Measurements from ENCODE around the gene SYNDIG1. TPM values are rescaled to one million over a fixed set of nuclear protein-coding genes. Genes with fewer than 3 reads are reported as not detected.

The SYNDIG1 gene
- total RNA-seq, 1 experiment from 2014 or later = 5.4 TPM

DNA sequence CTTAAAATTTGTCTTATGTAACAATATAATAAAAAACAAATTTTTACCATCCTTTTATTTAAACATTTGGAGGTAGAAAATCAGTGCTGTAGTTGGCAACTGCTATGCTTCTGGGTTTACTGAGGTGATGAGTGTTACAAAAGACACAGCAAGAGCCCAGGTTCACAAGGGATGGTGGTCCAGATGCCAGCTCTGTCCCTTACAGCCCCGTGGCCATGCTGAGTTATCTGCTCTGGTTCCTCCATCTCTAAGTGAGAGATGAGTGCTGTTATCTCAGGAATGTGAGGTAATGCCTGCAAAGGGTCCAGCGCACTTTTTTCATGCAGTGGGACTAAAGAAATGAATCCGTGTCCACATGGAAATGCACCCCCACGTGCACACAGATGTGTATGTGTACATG is 17.8 kb downstream of the SYNDIG1 start:
- no peak overlapping the region for H2BK12ac ChIP-seq (ENCODE audit: insufficient read length, low read depth, low read length)
- Mint-ChIP-seq H3K27me3 (ENCODE audit: low read depth) (peaks cover 1% of the 10 kb centered on the region; the same call in 1 of the 2 replicates), H3K4me1 (peaks cover 24 to 51% of the 10 kb centered on the region in 2 experiments), H3K36me3 (ENCODE audit: insufficient read depth in 1 of 3, low read depth in 3 of 3) (peaks cover 1 to 20% (median 20%) of the 10 kb centered on the region in 3 experiments), H3K27ac (no peak overlapping the region), H3K9me3 (no peaks in the 10 kb centered on the region), H3K4me3 (no peak overlapping the region)
- no CpG with 5 or more reads among the region's 4 CpGs for WGBS (ENCODE audit: extremely low coverage, insufficient read length, low lambda C conversion rate)
- no peak overlapping the region for H2AK5ac ChIP-seq (ENCODE audit: insufficient read length, low read length)
- H2BK20ac ChIP-seq (ENCODE audit: low read depth, low read length, poor library complexity, severe bottlenecking) = no peak overlapping the region
- H3K4me2 ChIP-seq (ENCODE audit: insufficient read depth, insufficient read length, low read length) = no peak overlapping the region
- no peaks in the 10 kb centered on the region for H4K20me1 ChIP-seq (ENCODE audit: control insufficient read depth, insufficient read depth, insufficient read length)
- H3K79me1 ChIP-seq (ENCODE audit: insufficient read depth, low read depth, low read length, poor library complexity, severe bottlenecking) = no peaks in the 10 kb centered on the region
- no peak overlapping the region for H3K9ac ChIP-seq (ENCODE audit: extremely low read depth, insufficient read length, low read length)
- peaks cover 7% of the 10 kb centered on the region; the same call in 1 of the 2 replicates for H3K4me1 ChIP-seq (ENCODE audit: insufficient read depth, low read length)
- no peaks in the 10 kb centered on the region for H3K23me2 ChIP-seq (ENCODE audit: insufficient read length, low read depth, low read length, poor library complexity, severe bottlenecking)
- H2BK5ac ChIP-seq (ENCODE audit: insufficient read length, low read length) = no peak overlapping the region
- H3K79me2 ChIP-seq (ENCODE audit: insufficient read depth, low read length) = no peaks in the 10 kb centered on the region
- no peak overlapping the region for H2BK15ac ChIP-seq (ENCODE audit: low read depth, low read length)
- no peak overlapping the region for H4K8ac ChIP-seq (replicated peaks; ENCODE audit: insufficient read length, low read depth, low read length)
- H2BK120ac ChIP-seq (ENCODE audit: low read depth, low read length, poor library complexity, severe bottlenecking) = no peak overlapping the region
- H3K9me3 ChIP-seq (ENCODE audit: control insufficient read depth, low read depth, low read length) = no peaks in the 10 kb centered on the region
- no peak overlapping the region for H3K23ac ChIP-seq (ENCODE audit: insufficient read length, low read depth, low read length)
- no peaks in the 10 kb centered on the region for H3K27me3 ChIP-seq (ENCODE audit: insufficient read depth, low read length)
- no peak overlapping the region for H4K5ac ChIP-seq (ENCODE audit: insufficient read length, low read depth, low read length)
- no peak overlapping the region for H3T11ph ChIP-seq (ENCODE audit: low read length)
- H3K14ac ChIP-seq (ENCODE audit: insufficient read depth, low read length) = no peak overlapping the region
- TF ChIP-seq, protein P1, sequence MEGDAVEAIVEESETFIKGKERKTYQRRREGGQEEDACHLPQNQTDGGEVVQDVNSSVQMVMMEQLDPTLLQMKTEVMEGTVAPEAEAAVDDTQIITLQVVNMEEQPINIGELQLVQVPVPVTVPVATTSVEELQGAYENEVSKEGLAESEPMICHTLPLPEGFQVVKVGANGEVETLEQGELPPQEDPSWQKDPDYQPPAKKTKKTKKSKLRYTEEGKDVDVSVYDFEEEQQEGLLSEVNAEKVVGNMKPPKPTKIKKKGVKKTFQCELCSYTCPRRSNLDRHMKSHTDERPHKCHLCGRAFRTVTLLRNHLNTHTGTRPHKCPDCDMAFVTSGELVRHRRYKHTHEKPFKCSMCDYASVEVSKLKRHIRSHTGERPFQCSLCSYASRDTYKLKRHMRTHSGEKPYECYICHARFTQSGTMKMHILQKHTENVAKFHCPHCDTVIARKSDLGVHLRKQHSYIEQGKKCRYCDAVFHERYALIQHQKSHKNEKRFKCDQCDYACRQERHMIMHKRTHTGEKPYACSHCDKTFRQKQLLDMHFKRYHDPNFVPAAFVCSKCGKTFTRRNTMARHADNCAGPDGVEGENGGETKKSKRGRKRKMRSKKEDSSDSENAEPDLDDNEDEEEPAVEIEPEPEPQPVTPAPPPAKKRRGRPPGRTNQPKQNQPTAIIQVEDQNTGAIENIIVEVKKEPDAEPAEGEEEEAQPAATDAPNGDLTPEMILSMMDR (conservative IDR thresholded peaks at IDR 0.05) = no peak
- H3K18ac ChIP-seq (ENCODE audit: insufficient read length, low read depth, low read length) = no peak overlapping the region
- no peak overlapping the region for H3K56ac ChIP-seq (ENCODE audit: insufficient read length, low read depth, low read length)
- no peak overlapping the region for H3K27ac ChIP-seq (ENCODE audit: insufficient read length, low read depth, low read length)
- H4K91ac ChIP-seq (ENCODE audit: insufficient read length, low read depth, low read length) = no peak overlapping the region
- H3K4ac ChIP-seq (ENCODE audit: low read depth, low read length) = no peak overlapping the region
- DNase-seq = peak; percentile 2
- no peak overlapping the region for H2AFZ ChIP-seq (ENCODE audit: low read length)
